HL-60 (cell line): ENCODE data around the gene GLT8D1.

Experiments used
- CTCF ChIP-seq: IDR thresholded peaks from one replicate; pipeline ENCODE4 v1.5.1; 2011; ENCODE audit warnings: low read length, control low read depth, inconsistent platforms; ENCODE audit not compliant: insufficient read depth
- REST ChIP-seq: IDR thresholded peaks from 2 replicates; pipeline ENCODE4 v1.6.1; 2012; ENCODE audit warnings: low read depth; ENCODE audit not compliant: insufficient replicate concordance

- TF ChIP-seq CTCF (no peak), REST (no peak)
Observed at GRCh38 chr3:52722491-52722890, 16.9 kb upstream of the GLT8D1 start.
